IPS DF 19.7 (cell line): ENCODE measurements around the gene SIK3.
"Not testable (repeated sequence)": the region's sequence is repeated elsewhere in the genome, so short reads cannot be mapped to it uniquely, and the experiment has no call there.

Source experiments
- DNase-seq: peaks from one replicate; pipeline ENCODE4 v3.0.0-alpha.2; 2013; ENCODE audit warnings: low read depth, low spot score

The SIK3 gene

GRCh38 chr11:117076941-117077691, 21.1 kb downstream of the SIK3 start:
- DNase-seq, result no peak

- DNase-seq, result no peak
Measured at GRCh38 chr11:117075186-117075585, 23.0 kb downstream of the SIK3 start.

GRCh38 chr11:117074119-117074518, 24.1 kb downstream of the SIK3 start:
- DNase-seq, result no peak

GRCh38 chr11:117073539-117073938, 24.7 kb downstream of the SIK3 start:
- no peak for DNase-seq

- no peak for DNase-seq
Measured at GRCh38 chr11:117072517-117073461, 25.4 kb downstream of the SIK3 start.

- no peak for DNase-seq
Measured at GRCh38 chr11:117071344-117071787, 26.9 kb downstream of the SIK3 start.

GRCh38 chr11:117070016-117070415, 28.2 kb downstream of the SIK3 start:
- DNase-seq, result no peak

GRCh38 chr11:117068303-117068860, 29.8 kb downstream of the SIK3 start:
- DNase-seq, result no peak

GRCh38 chr11:117066959-117067358, 31.3 kb downstream of the SIK3 start:
- no peak for DNase-seq

- no peak for DNase-seq
Measured at GRCh38 chr11:117064275-117064674, 34.0 kb downstream of the SIK3 start.

GRCh38 chr11:117062498-117062897, 35.7 kb downstream of the SIK3 start:
- no peak for DNase-seq

- DNase-seq, result no peak
Measured at GRCh38 chr11:117061256-117061655, 37.0 kb downstream of the SIK3 start.

GRCh38 chr11:117059611-117060148, 38.5 kb downstream of the SIK3 start:
- DNase-seq, result no peak

- no peak for DNase-seq
Measured at GRCh38 chr11:117058761-117059261, 39.4 kb downstream of the SIK3 start.

- no peak for DNase-seq
Measured at GRCh38 chr11:117057727-117058126, 40.5 kb downstream of the SIK3 start.

GRCh38 chr11:117057317-117057716, 40.9 kb downstream of the SIK3 start:
- no peak for DNase-seq

- no peak for DNase-seq
Measured at GRCh38 chr11:117055469-117055868, 42.8 kb downstream of the SIK3 start.

GRCh38 chr11:117054382-117054781, 43.8 kb downstream of the SIK3 start:
- no peak for DNase-seq

- no peak for DNase-seq
Measured at GRCh38 chr11:117052196-117053149, 45.8 kb downstream of the SIK3 start.

GRCh38 chr11:117050121-117050520, 48.1 kb downstream of the SIK3 start:
- not testable (repeated sequence) for DNase-seq

GRCh38 chr11:117046627-117047026, 51.6 kb downstream of the SIK3 start:
- not testable (repeated sequence) for DNase-seq
